ENCODE data around the gene CHST13.

CHST13 gene

GRCh38 chr3:126550488-126551051, 26.6 kb downstream of the CHST13 start:
- Histone ChIP-seq H2BK5ac (ENCODE audit: low read depth, low read length, poor library complexity, severe bottlenecking) (no peak overlapping the region), H3K18ac (ENCODE audit: low read depth in 1 of 2, low read length in 2 of 2) (no peak overlapping the region), H2BK12ac (ENCODE audit: low read length in 2 of 2) (no peak overlapping the region), H3K4ac (ENCODE audit: low read depth in 1 of 2, low read length in 2 of 2) (no peak overlapping the region), H3K27me3 (ENCODE audit: control insufficient read depth in 1 of 2, insufficient read depth in 1 of 2, low read length in 2 of 2) (peaks cover 48 to 55% of the 10 kb centered on the region in 2 experiments), H3K23ac (ENCODE audit: low read length in 2 of 2) (no peak overlapping the region), H3K79me1 (replicated peaks; ENCODE audit: low read length, poor library complexity, severe bottlenecking) (no peaks in the 10 kb centered on the region), H3K36me3 (ENCODE audit: control insufficient read depth in 1 of 2, insufficient read depth in 2 of 2, low read depth in 1 of 2, low read length in 2 of 2) (no peaks in the 10 kb centered on the region), H3K9ac (ENCODE audit: low read length) (no peak overlapping the region), H3K9me3 (ENCODE audit: control insufficient read depth, low read length) (no peaks in the 10 kb centered on the region), H2AK5ac (ENCODE audit: low read length, severe bottlenecking) (no peak overlapping the region), H3K4me1 (ENCODE audit: control insufficient read depth, insufficient read depth, low read depth, low read length) (no peaks in the 10 kb centered on the region), H3K4me3 (ENCODE audit: insufficient read depth in 1 of 2, low read depth in 1 of 2, low read length in 2 of 2) (no peak overlapping the region), H3K4me2 (ENCODE audit: low read length, poor library complexity, severe bottlenecking) (no peak overlapping the region), H4K8ac (ENCODE audit: low read length) (no peak overlapping the region), H2BK120ac (ENCODE audit: low read depth, low read length) (no peak overlapping the region), H2AFZ (ENCODE audit: low read depth, low read length) (no peak overlapping the region), H3K27ac (ENCODE audit: low read length, poor library complexity, severe bottlenecking) (no peak overlapping the region), H3K14ac (ENCODE audit: low read length in 2 of 2) (no peak overlapping the region), H2BK15ac (ENCODE audit: low read depth, poor library complexity, severe bottlenecking) (no peak overlapping the region), H4K91ac (ENCODE audit: low read length) (no peak overlapping the region)
- 88% methylated on average over 11 of the region's 11 CpGs for WGBS
- DNase-seq = no peak

GRCh38 chr3:126551121-126551838, 27.3 kb downstream of the CHST13 start:
- no peaks in the 10 kb centered on the region for H3K79me1 ChIP-seq (replicated peaks; ENCODE audit: low read length, poor library complexity, severe bottlenecking)
- no peak overlapping the region for H3K4me2 ChIP-seq (ENCODE audit: low read length, poor library complexity, severe bottlenecking)
- H3K23ac ChIP-seq (ENCODE audit: low read length in 2 of 2) = no peak overlapping the region
- H3K18ac ChIP-seq (ENCODE audit: low read depth in 1 of 2, low read length in 2 of 2) = no peak overlapping the region
- no peak overlapping the region for H2AK5ac ChIP-seq (ENCODE audit: low read length, severe bottlenecking)
- DNase-seq = no peak
- WGBS = 92% methylated on average over 12 of the region's 13 CpGs
- H2AFZ ChIP-seq (ENCODE audit: low read depth, low read length) = no peak overlapping the region
- H3K9ac ChIP-seq (ENCODE audit: low read length) = no peak overlapping the region
- no peak overlapping the region for H3K27ac ChIP-seq (ENCODE audit: low read length, poor library complexity, severe bottlenecking)
- no peak overlapping the region for H3K14ac ChIP-seq (ENCODE audit: low read length in 2 of 2)
- no peak overlapping the region for H2BK12ac ChIP-seq (ENCODE audit: low read length in 2 of 2)
- no peak overlapping the region for H3K4ac ChIP-seq (ENCODE audit: low read depth in 1 of 2, low read length in 2 of 2)
- no peaks in the 10 kb centered on the region for H3K36me3 ChIP-seq (ENCODE audit: control insufficient read depth in 1 of 2, insufficient read depth in 2 of 2, low read depth in 1 of 2, low read length in 2 of 2)
- H2BK15ac ChIP-seq (ENCODE audit: low read depth, poor library complexity, severe bottlenecking) = no peak overlapping the region
- H2BK120ac ChIP-seq (ENCODE audit: low read depth, low read length) = no peak overlapping the region
- no peaks in the 10 kb centered on the region for H3K9me3 ChIP-seq (ENCODE audit: control insufficient read depth, low read length)
- H3K4me1 ChIP-seq (ENCODE audit: control insufficient read depth, insufficient read depth, low read depth, low read length) = no peaks in the 10 kb centered on the region
- no peak overlapping the region for H4K91ac ChIP-seq (ENCODE audit: low read length)
- no peak overlapping the region for H3K4me3 ChIP-seq (ENCODE audit: insufficient read depth in 1 of 2, low read depth in 1 of 2, low read length in 2 of 2)
- peaks cover 45 to 49% of the 10 kb centered on the region in 2 experiments for H3K27me3 ChIP-seq (ENCODE audit: control insufficient read depth in 1 of 2, insufficient read depth in 1 of 2, low read length in 2 of 2)
- no peak overlapping the region for H2BK5ac ChIP-seq (ENCODE audit: low read depth, low read length, poor library complexity, severe bottlenecking)
- H4K8ac ChIP-seq (ENCODE audit: low read length) = no peak overlapping the region

- no peak overlapping the region for H4K8ac ChIP-seq (ENCODE audit: low read length)
- no peak overlapping the region for H2AK5ac ChIP-seq (ENCODE audit: low read length, severe bottlenecking)
- H3K4me2 ChIP-seq (ENCODE audit: low read length, poor library complexity, severe bottlenecking) = no peak overlapping the region
- H3K27me3 ChIP-seq (ENCODE audit: control insufficient read depth in 1 of 2, insufficient read depth in 1 of 2, low read length in 2 of 2) = peaks cover 37 to 41% of the 10 kb centered on the region in 2 experiments
- H3K27ac ChIP-seq (ENCODE audit: low read length, poor library complexity, severe bottlenecking) = no peak overlapping the region
- no peak overlapping the region for H3K4ac ChIP-seq (ENCODE audit: low read depth in 1 of 2, low read length in 2 of 2)
- H3K9me3 ChIP-seq (ENCODE audit: control insufficient read depth, low read length) = no peaks in the 10 kb centered on the region
- no peak overlapping the region for H3K18ac ChIP-seq (ENCODE audit: low read depth in 1 of 2, low read length in 2 of 2)
- DNase-seq = no peak
- no peaks in the 10 kb centered on the region for H3K36me3 ChIP-seq (ENCODE audit: control insufficient read depth in 1 of 2, insufficient read depth in 2 of 2, low read depth in 1 of 2, low read length in 2 of 2)
- H3K14ac ChIP-seq (ENCODE audit: low read length in 2 of 2) = no peak overlapping the region
- 74% methylated on average over 17 of the region's 17 CpGs for WGBS
- H2AFZ ChIP-seq (ENCODE audit: low read depth, low read length) = no peak overlapping the region
- H3K4me1 ChIP-seq (ENCODE audit: control insufficient read depth, insufficient read depth, low read depth, low read length) = no peaks in the 10 kb centered on the region
- no peak overlapping the region for H2BK120ac ChIP-seq (ENCODE audit: low read depth, low read length)
- H2BK12ac ChIP-seq (ENCODE audit: low read length in 2 of 2) = no peak overlapping the region
- no peak overlapping the region for H2BK15ac ChIP-seq (ENCODE audit: low read depth, poor library complexity, severe bottlenecking)
- H2BK5ac ChIP-seq (ENCODE audit: low read depth, low read length, poor library complexity, severe bottlenecking) = no peak overlapping the region
- H3K4me3 ChIP-seq (ENCODE audit: insufficient read depth in 1 of 2, low read depth in 1 of 2, low read length in 2 of 2) = no peak overlapping the region
- no peak overlapping the region for H3K9ac ChIP-seq (ENCODE audit: low read length)
- no peak overlapping the region for H4K91ac ChIP-seq (ENCODE audit: low read length)
- H3K23ac ChIP-seq (ENCODE audit: low read length in 2 of 2) = no peak overlapping the region
- H3K79me1 ChIP-seq (replicated peaks; ENCODE audit: low read length, poor library complexity, severe bottlenecking) = no peaks in the 10 kb centered on the region
Measured at GRCh38 chr3:126551839-126552687, 28.1 kb downstream of the CHST13 start.

GRCh38 chr3:126552688-126553283, 28.8 kb downstream of the CHST13 start:
- H2AK5ac ChIP-seq (ENCODE audit: low read length, severe bottlenecking) = no peak overlapping the region
- no peaks in the 10 kb centered on the region for H3K4me1 ChIP-seq (ENCODE audit: control insufficient read depth, insufficient read depth, low read depth, low read length)
- no peak overlapping the region for H3K23ac ChIP-seq (ENCODE audit: low read length in 2 of 2)
- no peak overlapping the region for H3K14ac ChIP-seq (ENCODE audit: low read length in 2 of 2)
- H3K27me3 ChIP-seq (ENCODE audit: control insufficient read depth in 1 of 2, insufficient read depth in 1 of 2, low read length in 2 of 2) = peaks cover 34 to 35% of the 10 kb centered on the region in 2 experiments
- no peak for DNase-seq
- H2BK12ac ChIP-seq (ENCODE audit: low read length in 2 of 2) = no peak overlapping the region
- 79% methylated on average over 14 of the region's 14 CpGs for WGBS
- no peak overlapping the region for H2BK120ac ChIP-seq (ENCODE audit: low read depth, low read length)
- H3K79me1 ChIP-seq (replicated peaks; ENCODE audit: low read length, poor library complexity, severe bottlenecking) = no peaks in the 10 kb centered on the region
- H3K4me3 ChIP-seq (ENCODE audit: insufficient read depth in 1 of 2, low read depth in 1 of 2, low read length in 2 of 2) = no peak overlapping the region
- no peak overlapping the region for H2AFZ ChIP-seq (ENCODE audit: low read depth, low read length)
- H3K18ac ChIP-seq (ENCODE audit: low read depth in 1 of 2, low read length in 2 of 2) = no peak overlapping the region
- no peak overlapping the region for H3K9ac ChIP-seq (ENCODE audit: low read length)
- H2BK15ac ChIP-seq (ENCODE audit: low read depth, poor library complexity, severe bottlenecking) = no peak overlapping the region
- no peaks in the 10 kb centered on the region for H3K36me3 ChIP-seq (ENCODE audit: control insufficient read depth in 1 of 2, insufficient read depth in 2 of 2, low read depth in 1 of 2, low read length in 2 of 2)
- no peaks in the 10 kb centered on the region for H3K9me3 ChIP-seq (ENCODE audit: control insufficient read depth, low read length)
- no peak overlapping the region for H3K27ac ChIP-seq (ENCODE audit: low read length, poor library complexity, severe bottlenecking)
- no peak overlapping the region for H4K8ac ChIP-seq (ENCODE audit: low read length)
- H4K91ac ChIP-seq (ENCODE audit: low read length) = no peak overlapping the region
- H3K4me2 ChIP-seq (ENCODE audit: low read length, poor library complexity, severe bottlenecking) = no peak overlapping the region
- H3K4ac ChIP-seq (ENCODE audit: low read depth in 1 of 2, low read length in 2 of 2) = no peak overlapping the region
- no peak overlapping the region for H2BK5ac ChIP-seq (ENCODE audit: low read depth, low read length, poor library complexity, severe bottlenecking)

All from mesenchymal stem cell (in vitro differentiated cells and primary cell).